Bronchial epithelial cell (primary cell): ENCODE data around the gene LRIT3. TPM values are rescaled to one million over a fixed set of nuclear protein-coding genes. Genes with fewer than 3 reads are reported as not detected.

Experiments used
- DNase-seq: peaks from one replicate; pipeline ENCODE4 v3.0.0-alpha.2; 2010; ENCODE audit warnings: low read depth
- FAIRE-seq: peaks from 2 replicates; lab custom pipeline; 2011; peaks lifted over from hg19 to GRCh38; lab: Jason Lieb, UNC
- H3K27me3 ChIP-seq: 2 replicates; pipeline ENCODE4 v1.5.1; 2011; ENCODE audit warnings: low read length; ENCODE audit not compliant: control insufficient read depth, insufficient read depth
- H3K36me3 ChIP-seq: 2 replicates; pipeline ENCODE4 v1.5.1; 2011; ENCODE audit warnings: low read length; ENCODE audit not compliant: control insufficient read depth, insufficient read depth
- H3K4me3 ChIP-seq: 2 replicates; pipeline ENCODE4 v1.5.1; 2011; ENCODE audit warnings: mild to moderate bottlenecking, low read depth, low read length, control low read depth
- CTCF ChIP-seq: IDR thresholded peaks from 2 replicates; pipeline ENCODE4 v1.5.1; 2011; ENCODE audit warnings: mild to moderate bottlenecking, moderate library complexity, low read length, control low read depth, inconsistent platforms; ENCODE audit not compliant: insufficient read depth, severe bottlenecking
- total RNA-seq: library from RNA; depleted of rRNA; stranded (reverse); fragments of >200 nt; gene quantifications from 2 replicates; pipeline ENCODE4 v1.2.1, GENCODE V29; 2014

LRIT3 gene
- total RNA-seq, 1 donor from 2014 or later = under 0.01 TPM

- TF ChIP-seq CTCF = no peak
Observed at GRCh38 chr4:109861271-109861670, 13.4 kb downstream of the LRIT3 start.

GRCh38 chr4:109861916-109862511 is 14.1 kb downstream of the LRIT3 start:
- no peaks in the 10 kb centered on the region for H3K36me3 ChIP-seq
- FAIRE-seq (no peak), DNase-seq (no peak)
- H3K4me3 ChIP-seq = no peak overlapping the region
- no peak for TF ChIP-seq CTCF
- H3K27me3 ChIP-seq = no peaks in the 10 kb centered on the region

More at GRCh38 chr4:109861271-109861670, 13.4 kb downstream of the LRIT3 start:
- Histone ChIP-seq H3K36me3 (no peaks in the 10 kb centered on the region), H3K4me3 (no peak overlapping the region), H3K27me3 (no peaks in the 10 kb centered on the region)
- DNase-seq = no peak
- FAIRE-seq = no peak

- no peaks in the 10 kb centered on the region for H3K36me3 ChIP-seq
- H3K27me3 ChIP-seq = no peaks in the 10 kb centered on the region
- DNase-seq (no peak), FAIRE-seq (no peak)
- no peak for TF ChIP-seq CTCF
- no peak overlapping the region for H3K4me3 ChIP-seq
Observed at GRCh38 chr4:109864134-109864533, 16.2 kb downstream of the LRIT3 start.

GRCh38 chr4:109870061-109870460 is 22.2 kb downstream of the LRIT3 start:
- TF ChIP-seq CTCF = no peak
- FAIRE-seq = no peak
- Histone ChIP-seq H3K4me3 (no peak overlapping the region), H3K27me3 (no peaks in the 10 kb centered on the region), H3K36me3 (no peaks in the 10 kb centered on the region)
- no peak for DNase-seq

GRCh38 chr4:109872065-109872464 is 24.2 kb downstream of the LRIT3 start:
- no peak for TF ChIP-seq CTCF
- Histone ChIP-seq H3K27me3 (no peaks in the 10 kb centered on the region), H3K4me3 (no peak overlapping the region), H3K36me3 (no peaks in the 10 kb centered on the region)
- FAIRE-seq (no peak), DNase-seq (no peak)
